ENCODE results near the gene TRIM42. TPM values are rescaled to one million over a fixed set of nuclear protein-coding genes. Genes with fewer than 3 reads are reported as not detected.

TRIM42 gene
- polyA plus RNA-seq, 1 donor (not counting 4 experiments of a cell fraction or from before 2014, with no cell fraction given) = not detected

DNA sequence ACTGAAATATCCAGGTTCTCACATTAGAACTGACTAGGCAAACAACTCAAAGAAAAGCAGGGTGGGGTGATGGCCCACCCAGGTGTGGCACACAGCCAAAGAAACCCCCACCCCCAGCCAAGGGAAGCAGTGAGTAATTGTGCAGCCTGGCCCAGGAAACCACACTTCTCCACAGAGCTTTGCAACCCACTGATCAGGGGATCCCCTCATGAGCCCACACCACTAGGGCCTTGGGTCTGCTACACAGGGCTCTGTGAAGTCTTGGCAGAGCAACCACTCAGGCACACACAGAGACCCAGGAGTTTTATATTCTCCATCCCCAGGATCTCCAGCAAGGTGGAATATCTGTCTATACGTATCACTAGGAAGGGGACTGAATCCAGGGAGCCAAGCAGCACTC, 22.2 kb upstream of the TRIM42 start:
- no peak overlapping the region for H3K27ac ChIP-seq (ENCODE audit: control insufficient read depth, insufficient read depth, low read length)
- no peaks in the 10 kb centered on the region for H3K9me1 ChIP-seq (ENCODE audit: control insufficient read depth, extremely low read depth, insufficient read depth, low read length)
- no peaks in the 10 kb centered on the region for H3K4me1 ChIP-seq (ENCODE audit: control insufficient read depth, extremely low read depth, insufficient read depth, low read length)
- DNase-seq (ENCODE audit: low read depth, low spot score) (no peak), FAIRE-seq (no peak)
- no peak overlapping the region for H3K9ac ChIP-seq (ENCODE audit: control insufficient read depth, extremely low read depth, insufficient read depth, low read length)
- H4K20me1 ChIP-seq (ENCODE audit: control insufficient read depth, extremely low read depth, insufficient read depth, low read length) = no peaks in the 10 kb centered on the region
- TF ChIP-seq CTCF (optimal IDR thresholded peaks at IDR 0.05 in 1 of 3, IDR thresholded peaks at IDR 0.05 in 1 of 3, conservative IDR thresholded peaks at IDR 0.05 in 1 of 3; ENCODE audit: extremely low read depth in 1 of 3, insufficient read depth in 2 of 3, low read length in 3 of 3) (no peak), EZH2 (IDR thresholded peaks at IDR 0.05; ENCODE audit: low read length) (no peak)
- no peaks in the 10 kb centered on the region for H3K36me3 ChIP-seq (ENCODE audit: control insufficient read depth in 2 of 2, extremely low read depth in 1 of 2, insufficient read depth in 2 of 2, low read length in 2 of 2)
- no peaks in the 10 kb centered on the region for H3K79me2 ChIP-seq (ENCODE audit: control insufficient read depth, insufficient read depth, low read length)
- H3K4me2 ChIP-seq (ENCODE audit: control insufficient read depth, extremely low read depth, insufficient read depth, low read depth, low read length) = no peak overlapping the region
- no peak overlapping the region for H2AFZ ChIP-seq (ENCODE audit: control insufficient read depth, low read length)
- no peak overlapping the region for H3K4me3 ChIP-seq (ENCODE audit: control insufficient read depth in 2 of 3, extremely low read depth in 1 of 3, insufficient read depth in 2 of 3, low read depth in 1 of 3, low read length in 3 of 3)
- dilution Hi-C loops (cut with MboI; ENCODE audit: extremely low pct_ligation_motif_present, low sequenced_read_pairs) = no loop called here
- H3K9me3 ChIP-seq (ENCODE audit: control insufficient read depth, low read depth, low read length) = no peaks in the 10 kb centered on the region
- H3K27me3 ChIP-seq (ENCODE audit: control insufficient read depth, extremely low read depth, insufficient read depth, low read length) = no peaks in the 10 kb centered on the region

GRCh38 chr3:140664111-140664510, 13.8 kb upstream of the TRIM42 start:
- DNase-seq (ENCODE audit: low read depth, low spot score) (no peak), FAIRE-seq (no peak)
- no peaks in the 10 kb centered on the region for H3K79me2 ChIP-seq (ENCODE audit: control insufficient read depth, insufficient read depth, low read length)
- H3K4me3 ChIP-seq (ENCODE audit: control insufficient read depth in 2 of 3, extremely low read depth in 1 of 3, insufficient read depth in 2 of 3, low read depth in 1 of 3, low read length in 3 of 3) = no peak overlapping the region
- H4K20me1 ChIP-seq (ENCODE audit: control insufficient read depth, extremely low read depth, insufficient read depth, low read length) = no peaks in the 10 kb centered on the region
- H2AFZ ChIP-seq (ENCODE audit: control insufficient read depth, low read length) = no peak overlapping the region
- H3K4me2 ChIP-seq (ENCODE audit: control insufficient read depth, extremely low read depth, insufficient read depth, low read depth, low read length) = no peak overlapping the region
- H3K9me1 ChIP-seq (ENCODE audit: control insufficient read depth, extremely low read depth, insufficient read depth, low read length) = no peaks in the 10 kb centered on the region
- no peaks in the 10 kb centered on the region for H3K9me3 ChIP-seq (ENCODE audit: control insufficient read depth, low read depth, low read length)
- H3K27me3 ChIP-seq (ENCODE audit: control insufficient read depth, extremely low read depth, insufficient read depth, low read length) = no peaks in the 10 kb centered on the region
- no peaks in the 10 kb centered on the region for H3K36me3 ChIP-seq (ENCODE audit: control insufficient read depth in 2 of 2, extremely low read depth in 1 of 2, insufficient read depth in 2 of 2, low read length in 2 of 2)
- no peak for TF ChIP-seq CTCF (optimal IDR thresholded peaks at IDR 0.05 in 1 of 3, IDR thresholded peaks at IDR 0.05 in 1 of 3, conservative IDR thresholded peaks at IDR 0.05 in 1 of 3; ENCODE audit: extremely low read depth in 1 of 3, insufficient read depth in 2 of 3, low read length in 3 of 3)
- no peak for TF ChIP-seq EZH2 (IDR thresholded peaks at IDR 0.05; ENCODE audit: low read length)
- dilution Hi-C loops (cut with MboI; ENCODE audit: extremely low pct_ligation_motif_present, low sequenced_read_pairs) = no loop called here
- no peak overlapping the region for H3K27ac ChIP-seq (ENCODE audit: control insufficient read depth, insufficient read depth, low read length)
- no peak overlapping the region for H3K9ac ChIP-seq (ENCODE audit: control insufficient read depth, extremely low read depth, insufficient read depth, low read length)
- no peaks in the 10 kb centered on the region for H3K4me1 ChIP-seq (ENCODE audit: control insufficient read depth, extremely low read depth, insufficient read depth, low read length)
